Fibroblast of the conjunctiva (primary cell): ENCODE results near the gene CPEB4.
A peak's percentile ranks its signal among the peaks of the same experiment; 100 is the strongest.

Source experiments
- DNase-seq: peaks from one replicate; pipeline ENCODE4 v3.0.0-alpha.2; 2010; ENCODE audit warnings: low read depth

Gene CPEB4

DNA sequence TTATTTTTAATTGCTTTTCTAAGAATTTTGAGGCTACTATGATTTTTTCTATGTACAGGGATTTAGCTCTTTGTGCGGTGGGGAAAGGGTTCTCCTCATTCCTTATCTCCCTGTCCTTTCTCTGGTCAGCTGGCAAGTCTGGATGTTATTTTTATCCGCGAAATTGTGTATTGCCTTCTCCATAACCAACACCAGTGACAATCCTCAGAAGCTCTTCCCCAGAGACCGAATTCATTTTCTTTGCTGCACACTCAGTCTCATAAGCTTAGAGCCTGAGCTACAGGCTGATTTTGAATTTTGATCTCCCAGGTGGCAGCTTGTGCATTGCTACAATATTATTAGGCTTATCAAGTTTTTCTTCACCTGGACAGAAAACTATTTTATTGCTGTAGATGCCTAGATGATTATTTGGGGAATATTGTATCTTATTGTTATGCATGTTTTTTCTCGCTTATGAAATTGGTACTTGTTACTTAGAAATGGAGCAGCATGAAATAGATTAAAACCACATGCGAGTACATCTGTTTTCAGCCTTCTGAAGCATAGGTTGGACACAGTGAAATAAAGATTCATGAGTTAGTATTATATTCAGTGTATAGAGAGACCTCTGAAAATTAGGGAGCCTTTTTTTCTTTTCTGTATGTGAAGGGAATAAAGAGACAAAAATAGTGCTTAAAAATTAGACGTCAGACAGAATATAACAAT lies 27.3 kb downstream of the CPEB4 start:
- DNase-seq: peak; percentile 16

GRCh38 chr5:173916233-173916632 lies 28.1 kb downstream of the CPEB4 start:
- DNase-seq: no peak

DNA sequence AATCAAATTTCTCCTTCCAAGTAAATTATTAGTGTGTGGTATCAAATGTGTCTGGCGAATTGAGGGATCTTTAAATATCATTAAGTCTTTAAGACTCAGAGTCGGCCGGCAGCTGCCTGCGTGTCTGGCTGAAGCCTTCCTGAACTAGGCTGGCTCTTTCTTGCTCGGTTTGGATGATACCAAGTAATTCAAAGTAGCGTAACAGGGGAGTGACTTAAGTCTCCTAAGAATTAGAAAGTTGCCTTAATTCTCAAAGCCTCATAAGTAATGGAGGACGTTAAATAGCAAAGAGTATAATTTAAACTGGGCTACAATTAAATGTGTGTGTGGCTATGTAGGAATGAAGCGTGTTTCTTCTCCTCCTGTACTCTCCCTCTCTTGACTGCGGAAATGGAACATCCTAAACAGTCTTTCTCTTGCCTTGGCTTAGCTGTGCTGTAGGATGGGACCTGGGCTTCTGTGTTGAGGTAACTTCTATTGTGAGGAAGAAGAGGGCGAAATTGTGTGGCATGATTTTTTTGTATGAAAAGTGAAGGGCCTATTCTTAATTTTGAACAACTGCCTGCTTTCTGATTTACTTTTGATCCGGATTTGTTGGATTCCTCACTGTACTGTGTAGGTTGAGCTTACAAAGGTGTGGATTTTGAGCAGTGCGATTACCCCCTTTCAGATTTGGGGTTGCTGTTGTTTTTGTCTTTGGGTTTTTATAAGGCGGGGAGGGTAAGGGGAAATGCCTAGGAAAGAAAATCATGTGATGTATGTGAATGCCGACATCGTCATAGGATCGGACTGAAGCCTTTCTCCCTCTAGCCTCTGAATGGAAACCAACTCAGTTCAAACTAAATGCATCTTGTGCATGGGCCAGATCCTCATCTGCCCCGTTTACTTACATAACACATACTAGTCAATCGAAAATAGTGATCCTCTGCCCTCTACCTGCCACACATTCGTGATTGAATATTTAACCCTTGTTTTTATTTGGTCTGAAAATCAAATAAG lies 29.9 kb downstream of the CPEB4 start:
- DNase-seq: peak; percentile 75

DNA sequence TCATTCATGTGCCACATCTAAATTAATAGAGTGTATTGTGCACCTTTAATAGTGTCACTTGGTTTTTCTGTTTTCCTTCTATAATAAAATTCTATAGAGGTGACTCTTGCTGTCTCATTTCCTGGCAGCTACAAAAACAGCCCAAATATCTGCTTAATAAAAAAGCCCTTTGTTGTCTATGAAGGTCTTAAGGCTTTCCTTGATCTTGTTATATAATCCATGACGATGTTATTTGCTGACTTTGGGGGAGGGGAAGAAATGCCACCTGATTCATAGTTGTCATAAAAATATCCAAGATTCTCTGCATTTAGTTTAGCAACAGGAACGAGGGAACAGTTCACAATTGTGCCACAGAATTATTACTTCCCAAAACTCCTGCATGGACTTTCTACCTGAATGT lies 31.3 kb downstream of the CPEB4 start:
- DNase-seq: no peak

DNA sequence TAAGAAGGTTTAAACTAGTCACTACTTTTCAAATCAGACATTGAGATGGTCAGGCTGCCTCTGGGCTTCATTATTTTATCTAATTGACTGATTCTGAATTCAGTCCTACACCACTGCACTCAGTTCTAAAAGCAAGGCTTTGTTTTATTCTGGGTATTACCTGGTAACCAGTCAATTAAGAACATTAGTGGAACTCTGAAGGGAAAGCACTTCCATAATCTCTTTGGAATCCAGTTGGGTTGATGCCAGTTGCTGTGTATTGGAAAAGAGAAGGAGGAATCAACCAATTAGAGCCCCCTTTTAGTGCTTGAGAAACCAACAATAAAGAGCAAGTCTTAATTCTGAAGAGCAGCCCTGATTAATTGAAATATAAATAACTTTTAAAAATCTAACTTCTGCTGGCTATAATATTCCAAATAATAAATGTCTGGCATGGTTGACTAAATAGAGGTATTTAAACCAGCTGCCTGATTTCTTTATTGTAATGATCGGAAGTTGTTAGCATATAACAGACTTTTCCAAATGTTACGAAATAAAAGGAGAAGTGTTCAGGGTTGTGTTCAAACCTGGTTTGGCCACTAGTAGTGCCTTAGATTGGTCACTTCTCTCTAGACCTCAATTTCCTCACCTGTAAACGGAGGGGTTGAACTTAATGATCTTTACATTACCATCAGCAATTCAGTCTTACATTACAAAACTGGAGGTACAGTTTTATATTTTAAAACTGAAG lies 32.0 kb downstream of the CPEB4 start:
- DNase-seq: no peak

DNA sequence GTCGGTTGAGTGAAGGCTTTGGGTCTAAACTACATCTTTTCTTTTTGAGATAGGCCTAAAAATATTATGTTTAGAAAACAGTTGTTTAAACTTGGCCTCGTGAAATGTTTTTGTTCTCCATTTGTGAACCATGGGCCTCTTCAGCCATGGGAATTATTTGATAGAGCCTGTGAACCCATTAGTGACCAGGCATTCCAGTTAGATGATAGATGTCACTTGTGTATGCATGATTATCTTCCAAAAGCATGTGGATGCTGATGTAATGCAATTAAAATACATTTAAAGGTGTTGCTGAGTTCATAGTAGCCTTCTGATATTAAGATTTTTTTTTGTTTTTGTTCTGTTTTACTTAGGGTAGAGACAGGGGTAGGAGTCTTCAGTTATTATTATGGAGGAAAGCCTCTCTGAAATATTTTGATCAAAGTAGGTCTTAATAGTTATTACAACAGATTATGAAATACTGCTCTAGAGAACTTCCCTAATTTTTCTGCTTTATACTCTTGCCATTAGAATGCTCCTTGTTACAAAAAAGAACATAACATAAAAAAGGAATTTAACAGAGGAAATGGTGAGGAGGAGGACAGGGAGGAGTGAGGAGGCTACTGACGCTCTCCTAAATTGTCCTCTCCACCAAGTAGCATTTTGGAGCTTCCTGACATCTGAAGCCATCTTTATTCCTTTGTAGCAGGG lies 32.9 kb downstream of the CPEB4 start:
- DNase-seq: no peak

DNA sequence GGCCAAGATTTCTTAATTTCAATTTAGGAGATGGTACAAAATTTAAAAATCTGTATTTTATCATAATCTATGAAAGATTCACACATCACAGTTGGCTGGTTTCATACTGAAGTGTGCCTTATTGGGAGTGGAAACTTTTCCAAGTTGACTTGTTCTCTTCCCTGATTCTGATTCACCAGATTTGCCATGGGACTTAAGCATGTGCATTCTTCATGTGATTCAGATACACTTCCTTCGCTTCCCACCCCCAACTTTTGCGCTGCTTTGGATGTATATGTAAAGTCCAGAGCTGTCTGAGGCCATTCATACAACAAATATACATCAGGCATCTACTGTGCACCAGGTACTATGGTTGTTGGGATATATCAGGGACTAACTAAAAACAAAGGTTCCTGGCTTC lies 34.4 kb downstream of the CPEB4 start:
- no peak for DNase-seq

GRCh38 chr5:173923218-173924095 lies 35.3 kb downstream of the CPEB4 start:
- no peak for DNase-seq

DNA sequence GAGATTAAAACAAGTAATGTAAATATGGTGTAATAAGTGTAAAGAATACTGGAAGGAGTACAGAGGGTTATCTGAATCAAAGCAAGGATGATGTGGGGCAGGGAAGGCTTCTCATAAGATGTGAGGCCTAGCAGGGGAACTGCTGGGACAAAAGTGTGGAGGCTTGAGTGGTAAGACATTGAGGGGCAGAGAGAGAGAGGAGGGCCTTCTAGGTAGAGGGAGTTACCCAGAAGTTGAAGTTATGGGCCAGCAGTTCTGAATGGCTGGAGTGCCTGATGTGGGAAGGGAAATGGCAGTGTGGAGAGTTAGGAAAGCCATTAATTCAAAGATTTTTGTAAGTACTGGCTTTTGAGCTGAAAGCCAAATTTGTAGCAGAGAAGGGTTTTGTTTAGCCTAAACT lies 36.8 kb downstream of the CPEB4 start:
- no peak for DNase-seq

DNA sequence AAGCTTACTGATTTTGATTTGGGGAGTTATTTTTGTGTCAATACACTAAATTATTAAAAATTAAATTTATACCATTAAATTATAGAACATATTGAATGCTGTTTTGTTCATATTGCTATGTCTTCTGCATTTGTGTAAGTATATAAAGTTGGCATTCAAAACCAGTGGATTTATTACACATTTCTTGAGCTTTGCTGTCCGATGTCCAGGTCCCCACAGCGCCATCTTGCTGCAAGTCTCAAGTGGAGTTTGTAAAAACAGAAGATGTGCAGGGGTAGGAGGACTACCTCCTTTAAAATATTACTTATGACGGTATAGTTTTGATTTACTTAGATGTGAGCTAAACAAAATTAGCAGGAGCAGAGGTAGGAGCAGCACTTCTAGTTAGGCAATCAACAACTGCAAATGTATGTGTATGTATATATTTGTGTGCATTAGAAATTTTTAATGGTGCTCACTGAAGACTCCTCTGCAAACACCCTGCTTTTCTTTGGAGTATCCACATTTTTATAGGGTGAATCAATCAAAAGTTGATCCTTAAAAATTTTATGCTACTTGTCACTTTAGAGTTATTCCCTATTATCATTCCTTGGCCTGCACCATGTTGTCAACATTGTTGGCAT lies 37.4 kb downstream of the CPEB4 start:
- peak; percentile 45 for DNase-seq

GRCh38 chr5:173926359-173926758 lies 38.2 kb downstream of the CPEB4 start:
- no peak for DNase-seq

- DNase-seq: no peak
These were observed 40.9 kb downstream of the CPEB4 start for GRCh38 chr5:173928871-173929574.

GRCh38 chr5:173932695-173933139 lies 44.6 kb downstream of the CPEB4 start:
- DNase-seq: no peak

DNA sequence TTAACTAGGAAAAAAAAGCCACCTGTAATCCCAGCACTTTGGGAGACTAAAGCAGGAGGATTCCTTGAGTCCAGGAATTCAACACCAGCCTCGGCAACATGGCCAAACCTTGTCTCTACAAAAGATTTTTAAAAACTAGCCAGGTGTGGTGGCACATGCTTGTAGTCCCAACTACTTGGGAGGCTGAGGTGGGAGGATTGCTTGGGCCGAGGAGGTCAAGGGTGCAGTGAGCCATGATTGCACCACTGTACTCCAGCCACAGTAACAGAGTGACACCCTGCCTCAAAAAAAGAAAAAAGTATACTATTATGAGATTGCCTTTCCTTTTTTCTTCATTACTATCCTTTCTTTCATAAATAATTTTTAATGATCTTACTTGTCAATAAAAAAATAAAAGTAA lies 45.8 kb downstream of the CPEB4 start:
- no peak for DNase-seq

GRCh38 chr5:173935396-173935795 lies 47.2 kb downstream of the CPEB4 start:
- no peak for DNase-seq

- DNase-seq: no peak
These were observed 52.1 kb downstream of the CPEB4 start for GRCh38 chr5:173940269-173940668.

DNA sequence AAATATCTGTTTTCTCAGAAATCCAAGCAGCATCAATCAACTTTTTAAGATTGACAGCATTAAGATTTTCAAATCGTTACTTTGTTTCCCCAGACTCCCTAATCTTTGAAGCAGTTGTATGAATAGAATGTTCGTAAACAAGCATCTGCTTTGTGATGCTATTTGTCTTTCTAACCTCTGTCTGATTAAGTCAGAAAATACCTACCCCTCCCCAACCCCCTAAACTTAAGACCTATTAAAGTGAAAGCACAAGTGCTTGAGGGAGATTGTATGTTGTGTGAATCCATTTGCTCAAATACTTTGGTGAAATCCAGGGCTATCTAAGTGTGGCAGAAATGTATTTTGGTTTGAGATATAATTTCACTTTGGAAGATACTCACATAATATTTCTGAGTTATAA lies 53.0 kb downstream of the CPEB4 start:
- no peak for DNase-seq

DNA sequence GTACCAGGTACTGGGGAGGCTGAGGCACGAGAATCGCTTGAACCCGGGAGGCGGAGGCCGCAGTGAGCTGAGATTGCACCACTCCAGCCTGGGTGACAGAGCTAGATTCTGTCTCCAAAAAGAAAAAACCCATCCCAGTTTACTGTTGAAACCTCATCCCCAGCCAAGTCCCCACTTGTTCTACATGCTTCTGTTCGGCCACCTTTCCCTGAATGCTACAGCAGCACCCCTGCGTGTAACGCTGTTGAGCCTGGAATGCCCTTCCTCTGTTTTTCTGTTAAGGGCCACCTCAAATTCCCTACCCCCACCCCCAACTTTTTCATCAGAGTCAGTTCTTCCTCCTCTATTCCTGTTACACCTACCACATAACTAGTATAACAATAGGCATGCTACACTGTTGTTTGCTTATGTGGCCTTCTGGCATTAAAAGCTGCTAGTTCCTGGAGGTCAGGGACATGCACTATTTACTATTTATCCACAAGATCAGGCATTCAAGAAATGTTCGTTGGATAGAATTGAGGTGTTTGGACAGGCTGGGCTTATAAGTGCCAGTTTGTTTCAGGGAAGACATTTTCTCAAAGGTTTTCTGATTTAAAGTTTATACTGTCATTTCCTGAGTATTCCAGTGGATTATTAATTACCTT lies 53.7 kb downstream of the CPEB4 start:
- no peak for DNase-seq

DNA sequence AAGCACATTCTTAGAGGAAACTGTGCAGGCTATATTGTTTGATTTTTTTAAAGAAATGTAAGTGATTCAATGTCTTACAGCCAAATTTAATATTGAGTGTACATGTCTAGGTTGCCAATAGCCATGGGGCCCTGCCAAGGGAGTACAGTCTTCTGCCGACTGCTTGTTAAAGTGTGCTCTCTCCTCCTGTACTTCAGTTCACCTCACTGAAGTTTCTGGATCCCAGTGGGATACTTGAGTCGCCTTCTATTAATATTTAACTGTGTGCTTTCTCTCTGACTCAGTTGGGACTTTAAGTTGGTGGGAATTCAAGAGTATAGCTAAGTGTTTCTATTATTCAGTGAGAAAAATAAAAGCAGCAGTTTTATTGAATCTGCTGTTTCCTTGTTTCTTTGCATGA lies 56.4 kb downstream of the CPEB4 start:
- DNase-seq: no peak
